ENCODE measurements around the gene EPS8L2.

Gene EPS8L2

DNA sequence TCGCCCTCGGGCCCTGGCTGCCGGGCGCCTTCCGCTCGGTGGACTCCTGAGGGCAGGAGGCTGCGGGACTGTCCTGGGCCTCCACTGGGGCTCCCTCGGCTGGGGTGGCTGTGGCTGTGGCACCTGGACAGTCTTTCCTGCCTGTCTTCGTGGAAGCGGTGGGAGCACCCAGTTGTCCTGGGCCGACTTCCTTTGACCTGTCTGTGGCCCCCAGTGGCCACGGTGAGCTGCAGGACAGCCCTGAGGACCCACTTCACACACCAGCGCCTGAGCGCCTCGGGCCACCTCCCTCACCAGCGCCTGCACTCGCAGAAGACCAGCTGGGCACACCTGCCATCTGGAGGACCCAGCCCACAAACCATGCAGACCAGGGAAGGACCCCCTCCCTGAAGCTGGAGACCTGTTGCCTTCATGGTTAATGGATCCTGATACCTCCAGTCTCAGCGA, 1.8 kb upstream of the EPS8L2 start:
- H3K4me3 ChIP-seq = no peak overlapping the region
- peaks cover 0 to 67% (median 40%) of the 10 kb centered on the region in 11 experiments; a peak in 17 of 22 replicates for H4K20me1 ChIP-seq
- peaks cover 9 to 49% (median 28%) of the 10 kb centered on the region in 11 experiments for H3K36me3 ChIP-seq
- no peak for TF ChIP-seq Cebpa-rat (IDR thresholded peaks at IDR 0.05)
- H3K9ac ChIP-seq = no peak overlapping the region
- H3K9me3 ChIP-seq (replicated peaks in 1 of 11) = peaks cover 0 to 10% (median 0%) of the 10 kb centered on the region in 11 experiments; a peak in 8 of 22 replicates
- peaks cover 36 to 52% (median 45%) of the 10 kb centered on the region in 11 experiments for H3K27me3 ChIP-seq
- peaks cover 47 to 81% (median 66%) of the 10 kb centered on the region in 10 experiments for H3K4me1 ChIP-seq
- 0 out of 22 replicates have a peak overlapping the region, but pooled peaks of 1 of the 11 experiments have one; percentile 25 for H3K4me2 ChIP-seq
- H3K27ac ChIP-seq = no peak overlapping the region

DNA sequence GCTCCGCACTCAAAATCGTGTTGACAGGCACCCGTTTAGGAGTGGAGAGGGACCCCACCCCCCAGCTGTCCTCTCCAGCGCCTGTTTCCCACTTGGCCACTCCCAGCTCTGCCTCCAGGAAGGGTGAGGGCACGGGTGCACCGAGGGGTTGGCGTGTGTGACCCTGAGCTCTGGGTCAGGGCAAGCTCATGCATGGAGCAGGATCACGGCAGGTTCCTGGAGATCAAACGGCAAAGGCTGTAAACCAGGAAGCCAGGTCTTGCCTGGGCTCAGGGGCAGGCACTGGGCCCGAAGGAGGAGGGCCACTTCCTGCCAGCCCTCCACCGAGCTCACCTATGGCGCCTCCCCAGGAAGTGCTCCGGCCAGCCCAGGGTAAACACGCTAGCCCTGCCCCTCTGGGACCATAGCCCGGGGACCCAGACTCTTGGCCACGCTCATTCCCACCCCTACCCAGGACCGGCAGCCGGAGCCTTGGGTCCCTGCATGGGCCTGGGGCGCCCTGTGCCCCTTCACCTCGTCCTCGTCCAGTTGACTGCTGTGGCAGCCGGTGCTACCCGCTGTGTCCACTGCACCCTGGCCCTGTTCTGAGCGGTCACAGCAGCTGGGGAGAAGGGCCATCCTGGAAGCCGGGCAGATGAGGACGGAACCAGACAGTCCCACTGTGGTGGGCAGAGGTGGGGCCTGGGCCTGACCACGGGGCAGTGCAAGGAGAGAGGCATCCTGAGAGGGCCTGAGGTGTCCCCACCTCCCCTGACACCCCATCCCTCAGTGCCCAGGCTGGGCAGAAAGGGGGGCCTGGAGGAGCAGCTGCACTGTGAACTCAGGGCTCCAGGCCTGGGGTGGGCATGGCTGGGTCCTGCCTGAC, 1.0 kb upstream of the EPS8L2 start:
- peaks cover 9 to 43% (median 28%) of the 10 kb centered on the region in 11 experiments for H3K36me3 ChIP-seq
- H4K20me1 ChIP-seq = peaks cover 0 to 59% (median 36%) of the 10 kb centered on the region in 11 experiments; a peak in 17 of 22 replicates
- H3K27me3 ChIP-seq = peaks cover 43 to 59% (median 53%) of the 10 kb centered on the region in 11 experiments
- H3K4me3 ChIP-seq = no peak overlapping the region
- H3K27ac ChIP-seq = no peak overlapping the region
- peak overlapping the region in 5 of 11 experiments; percentile 25 to 87 (median 82); a peak in 9 of 22 replicates for H3K4me2 ChIP-seq
- H3K9ac ChIP-seq = no peak overlapping the region
- TF ChIP-seq Cebpa-rat (IDR thresholded peaks at IDR 0.05) = no peak
- peaks cover 42 to 77% (median 61%) of the 10 kb centered on the region in 10 experiments for H3K4me1 ChIP-seq
- peaks cover 0 to 10% (median 0%) of the 10 kb centered on the region in 11 experiments; a peak in 8 of 22 replicates for H3K9me3 ChIP-seq (replicated peaks in 1 of 11)

DNA sequence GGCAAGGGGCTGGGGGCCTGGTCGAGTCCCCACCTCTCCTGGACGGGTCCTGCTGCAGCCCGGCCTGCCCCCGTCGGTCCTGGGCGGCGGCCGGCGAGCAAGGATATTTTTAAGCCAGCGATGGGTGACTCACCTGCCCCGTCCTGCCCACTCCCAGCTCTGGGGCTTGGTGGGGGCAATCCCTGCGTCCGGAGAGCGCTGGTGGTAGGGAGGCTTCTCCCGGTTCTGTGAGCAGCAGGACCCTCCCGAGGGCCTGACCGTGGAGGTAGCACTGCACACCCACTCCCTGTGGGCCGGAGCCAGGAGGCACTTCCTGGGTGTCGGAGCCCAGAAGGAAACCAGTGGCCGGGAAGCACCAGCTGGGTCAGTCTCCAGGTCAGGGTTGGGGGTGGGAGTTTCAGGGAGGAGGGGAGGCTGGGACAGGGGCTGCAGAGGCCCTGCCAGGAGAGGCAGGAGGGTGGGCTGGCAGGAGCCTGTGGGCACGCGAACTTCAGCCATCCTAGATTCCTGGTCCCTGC, 467 bp downstream of the EPS8L2 start:
- Histone ChIP-seq H4K20me1 (peaks cover 0 to 58% (median 36%) of the 10 kb centered on the region in 11 experiments; a peak in 17 of 22 replicates), H3K4me3 (peak overlapping the region in 6 of 10 experiments; percentile 12 to 59 (median 34); a peak in 8 of 20 replicates), H3K27ac (no peak overlapping the region), H3K36me3 (peaks cover 9 to 33% (median 28%) of the 10 kb centered on the region in 11 experiments), H3K4me2 (peak overlapping the region; percentile 2 to 87 (median 44); a peak in 18 of 22 replicates), H3K9me3 (replicated peaks in 1 of 11) (peaks cover 0 to 8% (median 0%) of the 10 kb centered on the region in 11 experiments; a peak in 8 of 22 replicates), H3K9ac (peak overlapping the region in 3 of 11 experiments; percentile 2 to 60 (median 50); a peak in 3 of 22 replicates), H3K4me1 (peaks cover 38 to 76% (median 60%) of the 10 kb centered on the region in 10 experiments), H3K27me3 (peaks cover 57 to 74% (median 68%) of the 10 kb centered on the region in 11 experiments)
- TF ChIP-seq Cebpa-rat (IDR thresholded peaks at IDR 0.05) = no peak

DNA sequence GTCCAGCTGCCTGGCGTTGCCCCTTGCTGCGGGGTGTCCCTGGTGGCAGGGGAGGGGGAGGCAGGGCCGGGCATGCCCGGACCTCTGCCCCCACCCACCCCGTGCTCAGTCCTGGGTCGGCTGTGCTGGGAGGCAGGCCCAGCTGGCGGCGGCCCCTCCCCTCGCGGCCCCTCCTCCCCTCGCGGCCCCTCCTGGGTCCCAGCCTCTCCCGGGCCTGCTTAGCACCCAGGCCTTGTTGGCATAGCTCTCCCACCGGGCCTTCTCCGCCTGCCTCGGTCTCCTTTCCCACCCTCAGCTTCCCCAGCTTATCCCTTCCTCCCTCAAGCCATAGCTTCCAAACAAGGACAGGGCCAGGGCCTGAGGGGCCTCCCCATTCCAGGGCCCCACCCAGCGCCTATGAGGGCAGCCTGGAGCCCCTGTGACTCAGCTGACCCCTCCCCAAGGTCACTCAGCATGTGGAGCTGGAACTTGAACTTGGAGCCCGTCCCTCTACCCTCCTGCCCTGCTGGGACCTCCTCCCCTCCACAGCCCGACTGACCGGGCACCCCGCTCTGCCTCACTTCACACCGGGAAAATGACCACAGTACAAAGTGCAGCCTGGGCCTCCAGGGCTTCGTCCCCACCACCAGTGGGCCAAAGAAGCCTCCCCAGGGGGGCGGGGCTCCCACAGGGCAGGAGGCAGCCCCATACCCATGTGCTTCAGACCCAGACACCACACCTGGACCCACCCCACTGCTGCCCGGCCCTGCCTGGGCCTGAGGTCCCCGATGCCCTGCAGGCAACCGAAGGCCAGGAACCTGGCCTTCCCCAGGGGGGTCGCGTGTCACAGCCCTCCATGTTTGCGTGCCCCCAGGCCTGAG, 1.2 kb downstream of the EPS8L2 start:
- peak overlapping the region in 2 of 11 experiments; percentile 50 to 60; a peak in 3 of 22 replicates for H3K9ac ChIP-seq
- H3K36me3 ChIP-seq = peaks cover 2 to 26% (median 21%) of the 10 kb centered on the region in 11 experiments; a peak in 21 of 22 replicates
- H3K27me3 ChIP-seq = peaks cover 57 to 75% (median 68%) of the 10 kb centered on the region in 11 experiments
- H3K4me1 ChIP-seq = peaks cover 31 to 69% (median 53%) of the 10 kb centered on the region in 10 experiments
- peaks cover 0 to 58% (median 36%) of the 10 kb centered on the region in 11 experiments; a peak in 17 of 22 replicates for H4K20me1 ChIP-seq
- H3K4me3 ChIP-seq = peak overlapping the region in 4 of 10 experiments; percentile 24 to 59 (median 47); a peak in 6 of 20 replicates
- no peak for TF ChIP-seq Cebpa-rat (IDR thresholded peaks at IDR 0.05)
- peaks cover 0 to 1% (median 0%) of the 10 kb centered on the region in 11 experiments; a peak in 3 of 22 replicates for H3K9me3 ChIP-seq (replicated peaks in 1 of 11)
- peak overlapping the region; percentile 2 to 87 (median 68); a peak in 16 of 22 replicates for H3K4me2 ChIP-seq
- no peak overlapping the region for H3K27ac ChIP-seq

DNA sequence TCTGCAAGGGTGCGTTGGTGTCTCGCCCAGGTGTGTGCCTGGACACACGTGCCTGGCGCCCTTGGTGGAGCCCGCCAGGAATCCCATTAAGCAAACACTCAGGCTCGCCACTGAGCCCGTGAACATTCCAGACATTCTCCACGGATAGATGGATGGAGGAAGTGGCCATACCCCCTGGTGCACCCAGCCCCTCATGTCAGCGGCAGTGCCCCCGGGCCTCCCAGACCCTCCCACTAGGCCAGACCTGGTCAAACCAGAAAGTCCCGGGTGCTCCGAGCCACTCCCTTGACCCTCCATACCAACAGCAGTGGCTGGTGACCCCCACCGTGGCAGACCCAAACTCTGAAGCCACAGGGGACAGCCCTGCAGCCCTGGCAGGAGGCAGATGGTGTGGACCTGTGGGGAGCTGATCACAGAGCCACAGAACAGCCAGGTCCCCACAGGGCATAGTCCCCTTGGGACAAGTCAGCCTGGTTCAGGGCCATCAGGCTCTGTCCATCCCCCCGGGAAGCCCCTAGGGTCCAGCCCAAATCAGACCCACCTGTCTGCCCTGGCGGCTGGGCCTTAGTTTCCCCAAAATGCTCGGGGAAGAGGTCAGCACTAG, 1.9 kb downstream of the EPS8L2 start:
- H3K4me3 ChIP-seq = no peak overlapping the region
- no peak overlapping the region for H3K27ac ChIP-seq

DNA sequence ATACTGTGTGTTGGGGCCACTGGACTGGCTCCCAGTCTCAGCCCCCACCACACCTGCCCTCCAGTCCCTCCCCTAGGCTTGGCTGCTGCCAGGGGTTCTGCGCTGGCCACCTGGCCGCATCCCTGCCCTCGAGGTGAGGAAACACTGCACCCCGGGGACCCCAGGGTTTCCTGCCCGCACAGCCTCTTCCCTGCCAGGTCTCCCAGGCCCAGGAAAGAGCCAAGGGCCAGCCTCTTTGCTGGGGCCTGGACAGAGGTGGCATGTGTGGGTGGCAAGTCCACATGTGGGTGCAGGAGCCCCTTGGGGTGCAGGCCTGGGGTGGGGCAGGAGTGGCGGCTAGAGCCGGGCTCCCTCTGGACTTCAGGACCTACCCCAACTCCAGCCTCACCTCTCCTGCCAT, 2.5 kb downstream of the EPS8L2 start:
- Histone ChIP-seq H3K27ac (no peak overlapping the region), H3K4me3 (no peak overlapping the region), H3K36me3 (peaks cover 0 to 14% (median 8%) of the 10 kb centered on the region in 11 experiments; a peak in 11 of 22 replicates), H4K20me1 (peaks cover 0 to 50% (median 33%) of the 10 kb centered on the region in 11 experiments; a peak in 17 of 22 replicates), H3K9me3 (replicated peaks in 1 of 11) (no peaks in the 10 kb centered on the region), H3K9ac (peak overlapping the region in 1 of 11 experiments; percentile 3; a peak in 1 of 22 replicates), H3K27me3 (peaks cover 57 to 75% (median 68%) of the 10 kb centered on the region in 11 experiments), H3K4me1 (peaks cover 29 to 58% (median 43%) of the 10 kb centered on the region in 10 experiments), H3K4me2 (peak overlapping the region in 9 of 11 experiments; percentile 9 to 68 (median 54); a peak in 15 of 22 replicates)
- no peak for TF ChIP-seq Cebpa-rat (IDR thresholded peaks at IDR 0.05)

More for the DNA sequence above, 1.9 kb downstream of the EPS8L2 start:
- H3K9me3 ChIP-seq (replicated peaks in 1 of 11) = no peaks in the 10 kb centered on the region
- H3K4me2 ChIP-seq = peak overlapping the region in 9 of 11 experiments; percentile 9 to 82 (median 55); a peak in 15 of 22 replicates
- H3K9ac ChIP-seq = peak overlapping the region in 1 of 11 experiments; percentile 3; a peak in 1 of 22 replicates
- peaks cover 57 to 75% (median 68%) of the 10 kb centered on the region in 11 experiments for H3K27me3 ChIP-seq
- H4K20me1 ChIP-seq = peaks cover 0 to 55% (median 35%) of the 10 kb centered on the region in 11 experiments; a peak in 17 of 22 replicates
- peaks cover 29 to 62% (median 46%) of the 10 kb centered on the region in 10 experiments for H3K4me1 ChIP-seq
- no peak for TF ChIP-seq Cebpa-rat (IDR thresholded peaks at IDR 0.05)
- peaks cover 0 to 20% (median 14%) of the 10 kb centered on the region in 11 experiments; a peak in 13 of 22 replicates for H3K36me3 ChIP-seq

Data from BLaER1 treated with 17β-estradiol and CSF1 and Interleukin-3, amounts not matched to agents 10 nM and 100 nM (cell line).